Measurements from ENCODE around the gene WDR74. TPM values are rescaled to one million over a fixed set of nuclear protein-coding genes. Genes with fewer than 3 reads are reported as not detected.

The WDR74 gene
- total and polyA plus RNA-seq, 2 of the 13 experiments (the other 11 are each of a cell fraction or from before 2014, with no cell fraction given): 77.0 to 83.3 TPM

DNA sequence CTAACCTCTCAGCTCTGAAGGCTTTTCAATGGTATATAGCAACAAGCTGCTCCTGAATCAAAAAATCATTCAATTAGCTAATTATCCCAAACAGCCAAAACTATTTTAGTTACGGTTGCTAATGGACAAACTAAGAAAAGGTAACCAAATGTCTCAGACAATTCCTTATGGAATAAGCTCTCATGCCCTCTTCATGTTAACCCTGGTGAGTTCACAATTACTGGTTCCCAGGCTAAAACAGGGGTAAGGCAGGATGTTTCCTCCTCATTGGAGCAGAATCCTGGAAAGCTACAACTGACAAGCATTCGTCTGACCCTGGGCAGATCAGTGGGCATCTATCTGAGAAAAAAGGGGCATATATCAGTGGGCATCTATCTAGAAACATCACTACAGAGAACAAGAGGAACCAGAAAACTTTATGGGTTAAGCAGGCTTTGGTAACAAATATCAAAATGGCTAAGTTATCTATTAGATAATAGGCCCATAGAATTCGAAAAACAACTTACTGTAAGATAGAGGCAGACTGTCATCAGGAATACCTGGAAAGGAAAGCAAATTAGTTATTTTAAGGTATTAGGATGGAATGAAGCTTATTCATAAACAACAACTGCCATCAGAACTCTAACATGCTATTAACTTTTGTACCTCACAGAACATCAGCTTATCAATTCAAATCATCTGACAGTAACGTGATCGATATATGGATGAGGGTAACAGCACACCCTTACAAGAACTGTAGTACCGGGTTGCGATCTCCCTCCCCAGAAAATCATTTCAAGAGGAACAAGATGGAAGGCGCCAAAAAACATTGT, 14.8 kb upstream of the WDR74 start:
- ChIA-PET POLR2A (interaction anchor here (1.0 to 9.4 kb wide), 11 partner anchors 10 to 127 kb away, joined by 3 to 362 read pairs (median 35); partner anchors contain the start of genes SLC3A2, STX5, TEX54 and TMEM179B), CTCF (ENCODE audit: low intra/inter-chr PET ratio, low total read pairs) (no interaction called here)
- in situ Hi-C loops (cut with HindIII; ENCODE audit: extremely low pct_ligation_motif_present, low pct_unique_long_range_greater_than_20kb) (no loop called here), intact Hi-C loops (cut with micrococcal nuclease; ENCODE audit: unreplicated experiment) (loop anchor here (1.0 kb wide), 1 partner anchor 30 kb away; no protein-coding TSS in a partner anchor)
- peak overlapping the region; percentile 90 for H3K27ac ChIP-seq (ENCODE audit: extremely low read length, insufficient read depth, low read length)
- peaks cover 70% of the 10 kb centered on the region for H3K4me1 ChIP-seq (ENCODE audit: insufficient read depth, low read length)
- peaks cover 57% of the 10 kb centered on the region for H3K79me2 ChIP-seq (ENCODE audit: insufficient read depth, low read length)
- 5% methylated on average over 8 of the region's 8 CpGs for WGBS (ENCODE audit: low lambda C conversion rate)
- no TSS peak for BruUV-seq (replicated peaks)
- DNase-seq (ENCODE audit: low spot score): no peak
- no peak for ATAC-seq
- peak overlapping the region; percentile 86 to 96 (median 94) for H3K4me3 ChIP-seq (replicated peaks in 1 of 3; ENCODE audit: insufficient read depth in 1 of 3, low read depth in 2 of 3, low read length in 3 of 3)
- H3K36me3 ChIP-seq (replicated peaks in 1 of 2; ENCODE audit: control insufficient read depth in 1 of 2, insufficient read depth in 2 of 2, low read length in 2 of 2): peaks cover 11 to 33% of the 10 kb centered on the region in 2 experiments
- peaks cover 37% of the 10 kb centered on the region for H4K20me1 ChIP-seq (ENCODE audit: insufficient read depth, low read length)
- peak overlapping the region; percentile 99 for H3K4me2 ChIP-seq (ENCODE audit: low read depth, low read length)
- no peak overlapping the region for H2AFZ ChIP-seq (ENCODE audit: low read length)
- H3K9me3 ChIP-seq (ENCODE audit: low read length): no peaks in the 10 kb centered on the region
- no peak for FAIRE-seq
- no peaks in the 10 kb centered on the region; a peak in 1 of 5 replicates for H3K27me3 ChIP-seq (ENCODE audit: control insufficient read depth in 1 of 2, insufficient read depth in 2 of 2, low read length in 2 of 2)
- peak overlapping the region; percentile 99 for H3K9ac ChIP-seq (ENCODE audit: insufficient read depth, low read depth, low read length)
- TF ChIP-seq RBFOX2 (IDR thresholded peaks at IDR 0.05; ENCODE audit: low read depth, low read length) (peak; percentile 56; the same call in 1 of the 2 replicates), DR1 (CRISPR knock-in tag; IDR thresholded peaks at IDR 0.05) (no peak), POLR2AphosphoS5 (IDR thresholded peaks at IDR 0.05; ENCODE audit: low read depth, low read length) (peak; percentile 2; the same call in 1 of the 2 replicates), SIN3A (IDR thresholded peaks at IDR 0.05; ENCODE audit: borderline replicate concordance, low read depth, low read length) (0 out of 2 replicates have a peak, but pooled peaks have one; percentile 22), FOSL2 (CRISPR knock-in tag; IDR thresholded peaks at IDR 0.05) (no peak), HNRNPL (IDR thresholded peaks at IDR 0.05; ENCODE audit: low read depth, low read length) (0 out of 2 replicates have a peak, but pooled peaks have one; percentile 29), ZNF224 (CRISPR knock-in tag; IDR thresholded peaks at IDR 0.05) (no peak)
- TF ChIP-seq, protein P1, sequence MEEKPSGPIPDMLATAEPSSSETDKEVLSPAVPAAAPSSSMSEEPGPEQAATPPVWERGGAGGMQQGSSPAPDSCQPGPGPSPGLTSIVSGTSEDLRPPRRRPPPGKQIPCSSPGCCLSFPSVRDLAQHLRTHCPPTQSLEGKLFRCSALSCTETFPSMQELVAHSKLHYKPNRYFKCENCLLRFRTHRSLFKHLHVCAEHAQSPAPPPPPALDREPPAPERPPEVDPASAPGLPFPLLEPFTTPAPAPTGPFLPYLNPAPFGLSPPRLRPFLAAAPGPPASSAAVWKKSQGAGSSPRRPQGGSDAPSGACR (CRISPR knock-in tag; IDR thresholded peaks at IDR 0.05): 0 out of 2 replicates have a peak, but pooled peaks have one; percentile 51
- TF ChIP-seq, protein P2, sequence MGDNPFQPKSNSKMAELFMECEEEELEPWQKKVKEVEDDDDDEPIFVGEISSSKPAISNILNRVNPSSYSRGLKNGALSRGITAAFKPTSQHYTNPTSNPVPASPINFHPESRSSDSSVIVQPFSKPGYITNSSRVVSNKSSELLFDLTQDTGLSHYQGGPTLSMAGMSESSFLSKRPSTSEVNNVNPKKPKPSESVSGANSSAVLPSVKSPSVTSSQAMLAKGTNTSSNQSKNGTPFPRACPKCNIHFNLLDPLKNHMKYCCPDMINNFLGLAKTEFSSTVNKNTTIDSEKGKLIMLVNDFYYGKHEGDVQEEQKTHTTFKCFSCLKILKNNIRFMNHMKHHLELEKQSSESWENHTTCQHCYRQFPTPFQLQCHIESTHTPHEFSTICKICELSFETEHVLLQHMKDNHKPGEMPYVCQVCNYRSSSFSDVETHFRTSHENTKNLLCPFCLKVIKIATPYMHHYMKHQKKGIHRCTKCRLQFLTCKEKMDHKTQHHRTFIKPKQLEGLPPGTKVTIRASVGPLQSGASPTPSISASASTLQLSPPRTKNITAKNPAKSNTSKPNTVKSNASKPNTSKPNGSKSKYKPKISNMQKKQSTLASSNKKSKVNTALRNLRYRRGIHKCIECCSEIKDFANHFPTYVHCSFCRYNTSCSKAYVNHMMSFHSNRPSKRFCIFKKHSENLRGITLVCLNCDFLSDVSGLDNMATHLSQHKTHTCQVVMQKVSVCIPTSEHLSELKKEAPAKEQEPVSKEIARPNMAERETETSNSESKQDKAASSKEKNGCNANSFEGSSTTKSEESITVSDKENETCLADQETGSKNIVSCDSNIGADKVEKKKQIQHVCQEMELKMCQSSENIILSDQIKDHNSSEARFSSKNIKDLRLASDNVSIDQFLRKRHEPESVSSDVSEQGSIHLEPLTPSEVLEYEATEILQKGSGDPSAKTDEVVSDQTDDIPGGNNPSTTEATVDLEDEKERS (CRISPR knock-in tag; IDR thresholded peaks at IDR 0.05): 0 out of 2 replicates have a peak, but pooled peaks have one; percentile 46
- TF ChIP-seq, protein P3, sequence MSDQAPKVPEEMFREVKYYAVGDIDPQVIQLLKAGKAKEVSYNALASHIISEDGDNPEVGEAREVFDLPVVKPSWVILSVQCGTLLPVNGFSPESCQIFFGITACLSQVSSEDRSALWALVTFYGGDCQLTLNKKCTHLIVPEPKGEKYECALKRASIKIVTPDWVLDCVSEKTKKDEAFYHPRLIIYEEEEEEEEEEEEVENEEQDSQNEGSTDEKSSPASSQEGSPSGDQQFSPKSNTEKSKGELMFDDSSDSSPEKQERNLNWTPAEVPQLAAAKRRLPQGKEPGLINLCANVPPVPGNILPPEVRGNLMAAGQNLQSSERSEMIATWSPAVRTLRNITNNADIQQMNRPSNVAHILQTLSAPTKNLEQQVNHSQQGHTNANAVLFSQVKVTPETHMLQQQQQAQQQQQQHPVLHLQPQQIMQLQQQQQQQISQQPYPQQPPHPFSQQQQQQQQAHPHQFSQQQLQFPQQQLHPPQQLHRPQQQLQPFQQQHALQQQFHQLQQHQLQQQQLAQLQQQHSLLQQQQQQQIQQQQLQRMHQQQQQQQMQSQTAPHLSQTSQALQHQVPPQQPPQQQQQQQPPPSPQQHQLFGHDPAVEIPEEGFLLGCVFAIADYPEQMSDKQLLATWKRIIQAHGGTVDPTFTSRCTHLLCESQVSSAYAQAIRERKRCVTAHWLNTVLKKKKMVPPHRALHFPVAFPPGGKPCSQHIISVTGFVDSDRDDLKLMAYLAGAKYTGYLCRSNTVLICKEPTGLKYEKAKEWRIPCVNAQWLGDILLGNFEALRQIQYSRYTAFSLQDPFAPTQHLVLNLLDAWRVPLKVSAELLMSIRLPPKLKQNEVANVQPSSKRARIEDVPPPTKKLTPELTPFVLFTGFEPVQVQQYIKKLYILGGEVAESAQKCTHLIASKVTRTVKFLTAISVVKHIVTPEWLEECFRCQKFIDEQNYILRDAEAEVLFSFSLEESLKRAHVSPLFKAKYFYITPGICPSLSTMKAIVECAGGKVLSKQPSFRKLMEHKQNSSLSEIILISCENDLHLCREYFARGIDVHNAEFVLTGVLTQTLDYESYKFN (CRISPR knock-in tag; conservative IDR thresholded peaks at IDR 0.05): 0 out of 2 replicates have a peak, but pooled peaks have one; percentile 30

Data from HepG2 (cell line).